GM19455 (cell line): ENCODE results near the gene MRPS34.
"Not testable (repeated sequence)": the region's sequence is repeated elsewhere in the genome, so short reads cannot be mapped to it uniquely, and the experiment has no call there.

ENCODE experiments used
- ATAC-seq: cut with Tn5 transposase; IDR thresholded peaks from one replicate; pipeline ENCODE4 v1.9.1; 2021; ENCODE audit not compliant: unreplicated experiment

MRPS34 gene

GRCh38 chr16:1772908-1773702 is at the start of gene MRPS34:
Gene MRPS34, minus strand, starts transcription at chr16:1773134. Its CDS starts 15 bp downstream, at chr16:1773119.
- peak; percentile 42 for ATAC-seq

DNA sequence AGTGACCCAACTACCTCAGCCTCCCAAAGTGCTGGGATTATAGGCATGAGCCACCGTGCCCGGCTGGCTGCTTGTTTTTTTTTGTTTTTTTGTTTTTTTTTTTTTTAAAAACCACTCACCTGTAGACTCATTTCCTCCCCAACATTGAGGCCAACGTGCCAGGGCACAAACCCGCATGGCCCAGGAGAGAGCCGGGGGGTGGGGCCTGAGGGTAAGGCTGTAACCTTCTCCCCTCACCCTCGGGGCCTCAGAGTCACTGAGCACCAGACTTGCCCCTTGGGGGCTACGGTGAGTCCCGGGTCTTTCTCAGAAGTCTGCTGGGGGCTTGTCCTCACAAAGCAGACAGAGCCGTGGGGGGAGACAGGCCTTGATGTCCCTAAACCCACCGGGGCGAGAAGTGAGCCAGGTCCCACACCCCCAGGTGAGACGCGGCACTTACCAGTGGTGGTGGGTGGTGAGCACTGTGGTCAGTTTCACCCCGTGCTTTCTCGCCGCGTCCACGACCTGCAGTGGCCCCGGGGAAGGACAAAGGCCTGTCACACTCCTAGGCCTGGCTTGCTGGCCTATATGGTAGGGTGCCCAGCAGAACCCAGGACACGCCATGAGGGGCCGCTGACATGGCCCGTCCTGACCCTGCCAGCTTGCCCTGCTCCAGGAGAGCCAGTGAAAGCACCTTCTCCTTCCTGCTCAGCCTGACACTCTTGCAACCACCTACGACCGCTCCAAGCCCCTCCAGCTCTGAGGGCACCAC is 49.1 kb upstream of the MRPS34 start:
- no peak for ATAC-seq

DNA sequence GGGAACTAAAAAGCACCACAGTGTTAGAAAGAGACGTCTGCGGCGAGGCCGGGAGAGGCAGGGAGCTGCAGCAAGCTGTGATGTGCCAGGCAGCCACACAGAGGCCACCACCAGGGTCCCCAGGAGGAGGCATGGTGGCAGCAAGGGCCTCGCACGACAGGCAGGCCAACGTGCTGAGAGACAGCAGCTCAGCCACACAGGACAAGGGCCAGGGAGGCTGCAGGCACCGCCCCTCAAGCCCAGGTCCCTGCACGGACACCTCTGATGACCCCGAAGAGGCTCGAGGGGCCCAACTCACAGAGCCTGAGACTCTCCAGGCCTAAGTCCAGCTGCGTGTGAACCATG is 48.0 kb upstream of the MRPS34 start:
- ATAC-seq = no peak

DNA sequence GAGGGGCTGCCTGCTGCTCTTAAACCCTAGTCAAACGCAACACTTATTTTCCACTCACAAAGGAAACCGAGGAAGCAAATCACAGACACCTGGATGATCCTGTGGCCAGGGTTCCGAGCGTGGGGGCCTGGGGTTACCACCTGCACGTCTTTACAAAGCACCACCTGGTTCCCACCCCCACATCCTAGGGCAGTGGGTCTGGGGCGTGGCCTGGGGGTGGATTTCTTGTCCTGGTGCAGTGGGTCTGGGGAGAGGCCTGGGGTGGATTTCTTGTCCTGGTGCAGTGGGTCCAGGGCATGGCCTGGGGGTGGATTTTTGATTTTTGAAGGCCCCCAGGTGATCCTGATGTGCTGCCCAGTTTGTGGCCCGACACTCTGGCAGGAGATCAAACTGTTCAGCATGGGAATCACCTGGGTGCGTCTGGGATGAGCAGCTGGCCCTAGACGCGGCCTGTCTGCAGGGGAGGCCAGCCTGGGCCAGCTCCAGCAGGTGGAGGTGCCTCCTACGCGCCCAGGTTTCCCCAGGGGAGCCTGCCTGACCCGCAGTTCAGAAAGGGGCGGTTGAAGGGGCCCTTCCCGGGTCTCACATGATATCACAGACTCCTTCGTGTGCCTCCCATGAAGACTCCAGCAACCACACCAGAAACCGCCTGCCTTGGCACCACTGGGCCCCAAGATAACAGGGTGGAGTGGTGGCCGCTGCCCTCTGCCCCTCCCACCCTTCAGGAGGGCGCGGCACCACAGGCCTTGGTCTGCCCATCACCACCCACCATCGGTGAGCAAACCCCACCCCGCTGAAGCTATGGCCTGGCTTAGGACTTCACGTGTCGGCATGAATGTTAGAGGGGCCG is 47.4 kb upstream of the MRPS34 start:
- no peak for ATAC-seq

DNA sequence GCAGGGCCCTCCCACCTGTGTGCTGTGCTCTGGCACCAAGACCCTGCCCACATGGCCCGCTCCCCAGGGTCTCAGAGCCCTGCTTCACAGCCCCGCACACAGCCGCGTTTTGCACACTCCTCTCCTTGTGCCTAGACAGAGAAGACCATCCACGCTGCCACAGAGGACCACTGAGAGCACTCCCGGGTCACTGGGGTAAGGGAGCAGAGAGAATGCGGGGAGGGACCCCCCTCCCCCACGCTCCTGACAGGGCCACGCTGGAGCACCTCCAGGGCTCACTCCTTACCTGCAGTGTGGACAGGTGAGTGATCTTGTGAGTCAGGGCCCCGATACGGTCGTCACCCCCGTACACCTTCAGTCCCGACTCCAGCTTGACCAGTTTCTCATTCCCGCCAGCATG is 46.7 kb upstream of the MRPS34 start:
- no peak for ATAC-seq

DNA sequence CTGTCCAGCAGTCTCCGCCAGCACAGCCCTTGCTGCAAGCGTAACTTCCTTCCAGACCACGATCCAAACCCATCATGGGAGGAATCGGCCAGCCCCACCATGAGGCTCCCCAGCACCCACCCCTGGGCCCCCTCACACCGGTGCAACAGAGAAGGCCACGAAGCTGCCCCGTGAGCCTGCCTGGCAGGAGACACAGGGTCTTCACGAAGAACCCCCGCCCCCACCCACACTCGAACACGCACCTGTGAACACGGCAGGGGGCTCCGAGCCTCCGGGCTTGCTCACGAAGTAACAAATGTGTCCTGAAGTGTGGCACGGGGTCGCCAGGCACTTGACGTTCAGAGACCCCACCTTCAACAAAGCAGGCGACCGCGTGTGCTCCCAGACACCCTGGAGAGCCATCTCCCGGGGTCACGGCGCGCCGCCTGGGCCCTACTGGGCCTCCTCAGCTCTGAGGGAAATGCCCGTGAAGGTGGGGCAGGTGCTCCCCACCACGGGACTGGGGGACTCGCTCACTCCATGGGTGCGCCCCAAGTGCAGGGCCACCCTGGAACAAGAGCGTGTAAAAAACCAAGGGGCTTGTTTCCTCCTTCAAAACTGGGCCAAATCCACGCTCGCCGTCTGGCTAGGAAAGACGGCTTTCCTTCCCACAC is 46.1 kb upstream of the MRPS34 start:
- ATAC-seq = no peak

DNA sequence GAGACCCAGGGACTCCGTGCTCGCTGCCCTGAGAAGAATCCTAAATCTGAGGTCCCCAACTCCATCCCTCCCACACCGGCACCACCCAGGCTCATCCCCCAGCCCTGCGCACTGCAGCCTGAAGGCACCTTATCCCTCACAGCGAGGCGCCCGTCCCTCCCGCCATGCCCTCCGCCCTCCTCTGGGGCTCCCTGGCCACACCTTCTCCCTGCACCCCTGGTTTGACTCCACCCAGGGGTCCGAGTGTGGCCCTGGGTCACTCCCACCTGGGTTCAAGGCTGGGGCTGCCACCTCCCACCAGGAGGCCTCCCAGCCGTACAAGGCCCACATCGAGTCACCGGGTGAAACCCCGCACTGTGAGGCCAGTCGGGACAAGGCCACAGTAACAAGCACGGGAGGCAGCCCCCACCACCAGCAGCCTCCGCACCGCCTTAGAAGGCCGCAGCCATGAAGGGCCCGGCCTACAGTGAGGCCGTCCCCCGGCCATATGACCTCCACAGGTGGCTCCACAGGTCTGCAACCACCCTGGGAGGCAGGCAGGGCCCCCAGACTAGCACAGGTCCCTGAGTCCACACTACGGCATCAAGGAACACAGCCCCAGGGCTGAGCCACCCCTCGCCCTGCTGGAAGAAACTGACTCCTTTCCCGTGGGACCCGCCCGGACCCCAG is 45.4 kb upstream of the MRPS34 start:
- no peak for ATAC-seq

GRCh38 chr16:1817716-1818115 is 44.8 kb upstream of the MRPS34 start:
- no peak for ATAC-seq

DNA sequence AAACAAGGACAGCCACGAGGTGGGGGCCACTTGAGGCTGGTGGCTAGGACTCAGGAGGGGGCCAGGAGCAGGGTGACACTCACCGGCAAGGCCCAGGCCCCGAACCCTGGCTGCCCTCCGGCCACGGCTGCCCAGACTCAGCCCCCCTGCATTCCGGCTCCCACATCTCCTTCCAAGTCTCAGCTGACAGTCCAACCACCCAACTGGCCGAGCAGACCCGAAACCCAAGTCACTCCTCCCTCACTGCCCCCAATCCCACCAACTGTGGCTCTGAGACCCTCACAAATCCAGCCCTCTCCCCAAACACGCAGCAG is 44.3 kb upstream of the MRPS34 start:
- ATAC-seq = no peak

DNA sequence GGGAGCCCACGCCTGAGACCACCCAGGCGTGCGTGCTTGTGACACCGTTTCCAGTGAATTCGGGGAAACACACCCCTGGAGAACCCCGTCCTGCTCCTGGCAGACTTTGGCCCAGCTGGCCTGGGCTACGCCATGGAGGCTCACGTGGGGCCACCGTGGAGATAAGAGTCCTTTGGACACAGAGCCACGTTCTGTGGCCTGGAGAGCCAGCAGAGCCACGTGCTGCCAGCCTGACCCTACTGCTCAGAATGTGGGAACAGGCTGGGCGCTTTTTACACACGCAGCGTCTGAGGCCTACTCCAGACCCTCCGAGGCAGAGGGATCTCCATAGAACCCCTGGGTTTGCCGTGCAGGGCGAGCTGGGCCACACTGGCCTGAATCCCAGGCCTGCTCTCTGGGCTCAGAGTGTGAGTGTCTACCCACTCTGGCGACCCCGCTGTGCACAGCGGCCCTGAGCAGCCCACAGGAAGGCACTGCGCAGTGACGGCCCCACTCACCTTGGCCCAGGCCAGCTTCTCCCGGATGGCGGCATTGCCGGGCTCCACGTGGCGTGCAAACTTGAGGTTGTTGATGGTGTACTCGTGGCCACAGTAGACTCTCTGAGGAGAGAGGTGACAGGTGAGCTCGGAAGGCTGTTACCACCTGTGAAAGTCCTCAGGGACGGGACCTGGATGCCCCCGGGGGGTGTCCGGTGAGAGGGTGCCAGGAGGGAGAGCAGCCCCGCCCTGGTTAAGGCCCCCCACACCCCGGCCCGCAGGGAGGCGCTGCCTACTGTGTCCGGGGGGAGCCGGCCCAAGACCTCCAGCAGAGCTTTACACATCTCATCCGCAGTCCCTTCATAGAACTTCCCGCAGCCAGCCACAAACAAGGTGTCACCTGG is 43.7 kb upstream of the MRPS34 start:
- ATAC-seq = no peak

GRCh38 chr16:1815461-1815860 is 42.5 kb upstream of the MRPS34 start:
- ATAC-seq = no peak

DNA sequence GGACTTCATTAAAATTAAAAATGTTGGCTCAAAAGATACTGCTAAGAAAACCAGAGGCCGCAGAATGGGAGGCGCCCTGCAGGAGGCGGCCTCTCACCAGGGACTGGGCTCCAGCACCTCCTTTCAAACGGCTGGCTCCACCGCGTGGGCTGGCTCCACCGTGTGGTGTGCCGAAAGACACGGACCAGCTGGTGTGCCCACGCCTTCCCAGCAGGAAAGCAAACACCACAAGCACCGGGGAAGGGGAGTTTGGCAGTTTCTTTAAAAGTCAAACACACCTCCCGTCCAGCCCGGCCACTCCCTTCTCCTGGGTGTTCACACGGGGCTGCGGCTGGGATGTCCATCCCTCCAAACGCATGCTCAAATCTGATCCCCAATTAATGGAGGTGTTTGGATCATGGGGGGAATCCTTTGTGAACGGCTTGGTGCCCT is 39.8 kb upstream of the MRPS34 start:
- no peak for ATAC-seq

DNA sequence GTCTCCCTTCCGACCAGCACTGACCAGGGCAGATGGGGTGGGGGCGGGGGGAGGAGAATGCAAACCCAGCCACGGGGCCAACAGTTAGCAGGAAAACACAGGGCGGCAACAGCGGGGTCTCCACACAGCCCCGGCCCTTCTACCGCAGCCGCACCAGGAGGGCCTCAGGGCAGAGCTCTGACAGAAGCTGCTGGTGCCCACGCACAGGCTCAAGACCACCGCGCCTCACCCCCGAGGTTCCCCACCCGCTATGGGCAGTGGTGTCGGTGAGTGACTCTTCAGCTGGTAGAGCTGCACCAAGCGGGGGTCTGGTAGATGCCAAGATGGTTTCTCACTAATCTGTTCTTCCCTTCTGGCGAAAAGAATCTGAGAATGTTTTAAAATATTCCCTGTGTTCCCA is 37.6 kb upstream of the MRPS34 start:
- ATAC-seq = no peak

DNA sequence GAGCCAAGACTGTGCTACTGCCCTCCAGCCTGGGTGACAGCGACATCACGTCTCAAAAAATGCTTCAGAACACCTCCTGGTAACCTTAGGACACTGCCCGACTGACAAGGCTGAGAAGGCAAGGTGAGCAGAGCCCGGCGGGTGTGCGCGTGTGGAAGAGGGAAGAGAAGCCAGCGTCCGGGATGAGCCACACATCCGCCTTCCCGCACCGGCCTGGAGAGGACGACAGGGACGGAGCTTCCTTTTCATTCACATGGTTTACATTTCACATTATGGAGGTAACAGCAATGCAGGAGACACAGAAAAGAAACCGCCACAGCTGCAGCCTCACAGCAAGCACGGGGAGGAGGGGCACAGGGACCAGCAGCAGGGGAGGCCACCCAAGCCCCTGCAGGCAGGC is 37.2 kb upstream of the MRPS34 start:
- ATAC-seq = no peak

DNA sequence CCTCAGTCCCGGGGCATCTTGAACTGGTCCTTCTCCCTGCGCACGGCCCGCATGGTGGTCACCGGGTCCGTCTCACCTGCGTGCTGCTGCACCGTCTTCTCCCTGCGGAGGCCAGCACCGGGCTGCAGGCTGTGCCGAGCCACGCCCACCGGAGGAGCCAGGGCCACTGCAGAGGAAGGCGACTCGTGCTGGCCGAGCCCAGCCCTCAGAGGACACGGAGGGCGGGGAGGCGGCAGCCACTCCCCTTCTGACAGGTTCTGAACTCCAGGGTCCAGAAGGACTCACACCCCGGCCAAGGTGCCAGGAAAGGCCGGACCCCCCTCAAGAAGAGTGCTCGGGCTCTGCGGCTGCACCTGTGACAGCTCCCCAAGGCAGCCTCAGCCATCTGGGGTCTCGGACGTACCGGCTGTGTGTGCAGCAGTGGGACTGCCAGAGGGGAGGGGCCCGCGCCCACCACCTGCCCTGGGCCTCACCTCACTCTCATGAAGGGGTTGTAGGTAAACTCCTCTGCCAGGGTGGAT is 36.4 kb upstream of the MRPS34 start:
- ATAC-seq = no peak

- no peak for ATAC-seq
Measured at GRCh38 chr16:1808691-1809090, 35.8 kb upstream of the MRPS34 start.

- ATAC-seq = no peak
Measured at GRCh38 chr16:1807626-1808025, 34.7 kb upstream of the MRPS34 start.

DNA sequence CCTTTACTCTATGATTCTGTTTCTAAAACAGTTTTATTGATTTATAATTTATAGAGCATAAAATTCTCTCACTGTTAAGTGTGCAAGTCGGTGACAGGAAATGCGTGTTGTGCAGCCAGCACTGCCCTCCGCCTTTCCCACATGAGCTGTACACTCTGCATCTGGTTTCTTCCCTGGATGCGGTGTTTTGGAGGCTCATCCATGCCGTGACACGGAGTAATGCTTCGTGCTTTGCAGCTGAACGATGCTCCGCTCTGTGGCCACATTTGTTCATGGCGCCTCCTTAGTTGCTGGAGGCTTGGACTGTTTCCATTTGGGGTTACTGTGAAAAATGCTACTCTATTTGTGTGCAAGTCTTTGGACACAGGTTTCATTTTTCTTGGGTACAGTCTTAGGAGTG is 27.8 kb upstream of the MRPS34 start:
- ATAC-seq = no peak

DNA sequence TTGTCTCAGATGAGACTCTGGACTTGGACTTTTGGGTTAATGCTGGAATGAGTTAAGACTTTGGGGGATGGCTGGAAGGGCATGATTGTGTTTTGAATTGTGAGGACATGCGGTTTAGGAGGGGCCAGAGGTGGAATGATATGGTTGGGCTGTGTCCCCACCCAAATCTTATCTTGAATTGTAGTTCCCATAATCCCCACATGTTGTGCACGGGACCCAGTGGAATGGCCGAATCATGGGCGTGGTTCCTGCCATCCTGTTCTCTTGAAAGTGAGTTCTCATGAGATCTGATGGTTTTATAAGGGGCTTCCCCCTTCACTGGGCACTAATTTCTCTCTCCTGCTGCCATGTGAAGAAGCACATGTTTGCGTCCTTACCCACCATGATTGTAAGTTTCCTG is 26.3 kb upstream of the MRPS34 start:
- not testable (repeated sequence) for ATAC-seq
